Gastrocnemius medialis (tissue), 4 donors: ENCODE results near the gene LAIR2.

Experiments used
- POLR2A ChIP-seq, 2 donors: fragments of 450-650 bp; IDR thresholded peaks; one replicate each; pipeline ENCODE4 v1.6.1; 2017; ENCODE audit warnings: antibody characterized with exemption in 2 of 2, mild to moderate bottlenecking in 2 of 2, moderate library complexity in 2 of 2
- TF ChIP-seq, protein P1 (sequence below), 5 experiments: fragments of 450-650 bp in 3 of 5; fragments of 200-600 bp in 2 of 5; sonication (generic) in 2 of 5; IDR thresholded peaks in 4 of 5; conservative IDR thresholded peaks in 1 of 5; 1 replicate in 4 of 5; 2 replicates in 1 of 5; pipeline ENCODE4 v1.5.1; 2016 to 2019; ENCODE audit warnings: antibody characterized with exemption in 5 of 5, mild to moderate bottlenecking in 3 of 5, moderate library complexity in 3 of 5

- TF ChIP-seq, protein P1, sequence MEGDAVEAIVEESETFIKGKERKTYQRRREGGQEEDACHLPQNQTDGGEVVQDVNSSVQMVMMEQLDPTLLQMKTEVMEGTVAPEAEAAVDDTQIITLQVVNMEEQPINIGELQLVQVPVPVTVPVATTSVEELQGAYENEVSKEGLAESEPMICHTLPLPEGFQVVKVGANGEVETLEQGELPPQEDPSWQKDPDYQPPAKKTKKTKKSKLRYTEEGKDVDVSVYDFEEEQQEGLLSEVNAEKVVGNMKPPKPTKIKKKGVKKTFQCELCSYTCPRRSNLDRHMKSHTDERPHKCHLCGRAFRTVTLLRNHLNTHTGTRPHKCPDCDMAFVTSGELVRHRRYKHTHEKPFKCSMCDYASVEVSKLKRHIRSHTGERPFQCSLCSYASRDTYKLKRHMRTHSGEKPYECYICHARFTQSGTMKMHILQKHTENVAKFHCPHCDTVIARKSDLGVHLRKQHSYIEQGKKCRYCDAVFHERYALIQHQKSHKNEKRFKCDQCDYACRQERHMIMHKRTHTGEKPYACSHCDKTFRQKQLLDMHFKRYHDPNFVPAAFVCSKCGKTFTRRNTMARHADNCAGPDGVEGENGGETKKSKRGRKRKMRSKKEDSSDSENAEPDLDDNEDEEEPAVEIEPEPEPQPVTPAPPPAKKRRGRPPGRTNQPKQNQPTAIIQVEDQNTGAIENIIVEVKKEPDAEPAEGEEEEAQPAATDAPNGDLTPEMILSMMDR (IDR thresholded peaks at IDR 0.05 in 4 of 5, conservative IDR thresholded peaks at IDR 0.05 in 1 of 5) = peak in 1 of 5 experiments; percentile 9
- TF ChIP-seq POLR2A (IDR thresholded peaks at IDR 0.05) = no peak
Observed at GRCh38 chr19:54462655-54463530, 39.7 kb upstream of the LAIR2 start.
